Motor neuron (in vitro differentiated cells): ENCODE results near the gene ACTN4. TPM values are rescaled to one million over a fixed set of nuclear protein-coding genes. Genes with fewer than 3 reads are reported as not detected.

Experiments
- ATAC-seq, 8 experiments: fragments of 200-7000 bp; cut with Tn5 transposase; replicated peaks in 6 of 8; 2 replicates each; pipeline ENCODE4 v1.8.0; 2021; ENCODE audit warnings: mild to moderate bottlenecking in 8 of 8, moderate library complexity in 8 of 8
- H3K27ac ChIP-seq, 2 donors: fragments of 250-450 bp; sonication (Bioruptor Pico); 2 replicates each; pipeline ENCODE4 v1.9.0; 2021; ENCODE audit warnings: antibody characterized with exemption in 2 of 2, mild to moderate bottlenecking in 2 of 2, moderate library complexity in 1 of 2
- H3K4me1 ChIP-seq, 2 donors: fragments of 250-450 bp; sonication (Bioruptor Pico); replicated peaks in 1 of 2; 2 replicates each; pipeline ENCODE4 v1.6.1; 2021; ENCODE audit warnings: antibody characterized with exemption in 2 of 2, mild to moderate bottlenecking in 2 of 2, moderate library complexity in 1 of 2
- H3K4me3 ChIP-seq, 5 donors: fragments of 250-450 bp; sonication (Bioruptor Pico); 2 replicates each; pipeline ENCODE4 v1.9.0; 2021; ENCODE audit warnings: antibody characterized with exemption in 5 of 5, mild to moderate bottlenecking in 5 of 5, moderate library complexity in 4 of 5
- WGBS, 10 experiments: fragments of 450-650 bp; shearing (Covaris generic); methylation state at CpG; one replicate each; pipeline ENCODE4 v1.0.0; 2022; 5-methylcytosine and 5-hydroxymethylcytosine counted together
- in situ Hi-C, 9 experiments: fragments of 400-800 bp; cut with MboI; loops; one replicate each; pipeline ENCODE4 v1.15.0; 2021; ENCODE audit warnings: low sequenced_read_pairs in 9 of 9, low pct_unique_long_range_greater_than_20kb in 2 of 9; ENCODE audit not compliant: unreplicated experiment in 9 of 9
- total RNA-seq, 8 experiments: library from RNA; unstranded; fragments of 300-600 nt; gene quantifications; 2 replicates each; pipeline versions ENCODE4 v1.2.3 to v1.2.4, GENCODE V29; 2022

The ACTN4 gene
- total RNA-seq, 8 experiments from 2014 or later: 31.6 to 251 (median 83.9) TPM

DNA sequence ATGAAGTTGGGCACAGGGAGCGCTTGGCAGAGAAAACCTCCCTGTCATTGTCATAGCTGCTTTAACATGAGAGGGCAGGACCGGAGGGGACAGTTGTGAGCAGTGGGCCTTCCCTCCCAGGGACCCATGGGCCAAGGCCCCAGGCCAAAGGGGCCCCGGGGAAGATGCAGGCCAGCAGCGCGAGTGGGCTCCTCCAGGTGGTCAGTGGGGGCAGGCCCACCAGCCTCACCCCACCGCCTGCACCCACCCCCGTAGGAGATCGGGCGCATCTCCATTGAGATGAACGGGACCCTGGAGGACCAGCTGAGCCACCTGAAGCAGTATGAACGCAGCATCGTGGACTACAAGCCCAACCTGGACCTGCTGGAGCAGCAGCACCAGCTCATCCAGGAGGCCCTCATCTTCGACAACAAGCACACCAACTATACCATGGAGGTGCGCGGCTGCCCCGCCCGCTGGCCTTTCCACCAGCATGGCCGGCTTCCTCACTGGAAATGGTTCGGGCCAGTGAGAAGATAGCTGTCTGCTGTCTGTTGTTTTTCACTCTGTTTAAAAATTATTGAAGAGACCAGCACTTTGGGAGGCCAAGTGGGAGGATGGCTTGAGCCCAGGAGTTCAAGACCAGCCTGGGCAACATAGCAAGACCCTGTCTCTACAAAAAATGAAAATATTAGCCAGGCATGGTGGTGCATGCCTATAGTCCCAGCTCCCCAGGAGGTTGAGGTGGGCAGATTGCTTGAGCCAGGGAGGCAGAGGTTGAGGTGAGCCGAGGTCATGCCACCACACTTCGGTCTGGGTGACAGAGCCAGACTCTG lies 78.2 kb downstream of the ACTN4 start:
- Histone ChIP-seq H3K4me1 (peaks cover 9 to 11% of the 10 kb centered on the region in 2 donors), H3K4me3 (no peak overlapping the region), H3K27ac (no peak overlapping the region)
- 100% methylated on average over 1 to 3 of the region's 21 CpGs; no CpG with 5 or more reads in 5 of the 10 experiments for WGBS, 10 experiments
- in situ Hi-C loops: no loop called here
- ATAC-seq: no peak

- ATAC-seq: no peak
- no peak overlapping the region for H3K27ac ChIP-seq
- H3K4me1 ChIP-seq: peaks cover 9 to 11% of the 10 kb centered on the region in 2 donors
- in situ Hi-C loops: no loop called here
- H3K4me3 ChIP-seq: no peak overlapping the region
- WGBS, 10 experiments: 71 to 100% (median 90%) methylated on average over 1 to 6 of the region's 6 CpGs; no CpG with 5 or more reads in 5 of the 10 experiments
Observed at GRCh38 chr19:38726284-38726673, 78.8 kb downstream of the ACTN4 start.

GRCh38 chr19:38726761-38727301 lies 79.4 kb downstream of the ACTN4 start:
- Histone ChIP-seq H3K4me1 (peaks cover 4 to 7% of the 10 kb centered on the region in 2 donors), H3K4me3 (no peak overlapping the region), H3K27ac (no peak overlapping the region)
- WGBS, 10 experiments: 40 to 100% (median 97%) methylated on average over 1 to 8 of the region's 30 CpGs; no CpG with 5 or more reads in 5 of the 10 experiments
- in situ Hi-C loops: no loop called here
- no peak for ATAC-seq

- Histone ChIP-seq H3K4me1 (peaks cover 1 to 2% of the 10 kb centered on the region in 2 donors), H3K4me3 (no peak overlapping the region), H3K27ac (no peak overlapping the region)
- ATAC-seq: no peak
- WGBS, 10 experiments: 97 to 100% (median 100%) methylated on average over 1 to 5 of the region's 17 CpGs; no CpG with 5 or more reads in 7 of the 10 experiments
- in situ Hi-C loops: no loop called here
Observed at GRCh38 chr19:38727306-38727867, 79.9 kb downstream of the ACTN4 start.

DNA sequence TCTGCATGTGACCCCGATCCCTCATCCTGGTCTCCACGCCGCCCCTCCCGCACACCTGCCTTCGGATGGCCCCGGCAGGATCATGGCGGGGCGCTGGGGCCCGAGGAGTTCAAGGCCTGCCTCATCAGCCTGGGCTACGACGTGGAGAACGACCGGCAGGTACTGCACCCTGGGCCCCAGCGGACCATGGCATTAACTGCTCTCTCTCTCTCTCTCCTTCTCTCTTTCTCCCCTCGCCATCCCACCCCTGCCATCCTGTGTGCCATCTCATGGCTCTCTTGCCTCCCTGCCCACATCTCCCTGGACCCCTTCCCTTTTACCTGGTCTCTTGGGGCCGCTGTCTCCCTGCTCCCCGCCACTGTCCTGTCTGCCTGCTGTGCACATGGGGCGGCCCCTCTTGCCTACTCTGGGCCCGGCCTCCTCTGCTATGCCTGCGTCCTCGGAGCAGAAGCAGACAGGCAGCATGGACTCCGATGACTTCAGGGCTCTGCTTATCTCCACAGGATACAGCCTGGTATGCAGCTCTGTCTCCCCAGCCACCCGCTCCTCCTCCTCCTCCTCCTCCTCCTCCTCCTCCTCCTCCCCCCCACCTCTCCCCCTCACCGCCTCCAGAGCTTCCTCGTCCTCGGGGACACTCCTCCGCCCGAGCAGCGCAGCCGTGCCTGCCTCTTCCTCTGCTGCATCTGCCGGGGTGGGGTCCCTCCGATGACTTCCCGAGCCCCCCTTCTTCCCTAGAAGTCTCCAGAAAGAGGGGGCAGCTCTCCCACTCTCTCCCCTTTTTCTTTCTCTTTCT lies 80.6 kb downstream of the ACTN4 start:
- in situ Hi-C loops: no loop called here
- no peak overlapping the region for H3K27ac ChIP-seq
- ATAC-seq: no peak
- no peak overlapping the region for H3K4me3 ChIP-seq
- peaks cover 0 to 2% of the 10 kb centered on the region in 2 donors for H3K4me1 ChIP-seq
- WGBS, 10 experiments: 100% methylated on average over 1 of the region's 33 CpGs; no CpG with 5 or more reads in 9 of the 10 experiments

DNA sequence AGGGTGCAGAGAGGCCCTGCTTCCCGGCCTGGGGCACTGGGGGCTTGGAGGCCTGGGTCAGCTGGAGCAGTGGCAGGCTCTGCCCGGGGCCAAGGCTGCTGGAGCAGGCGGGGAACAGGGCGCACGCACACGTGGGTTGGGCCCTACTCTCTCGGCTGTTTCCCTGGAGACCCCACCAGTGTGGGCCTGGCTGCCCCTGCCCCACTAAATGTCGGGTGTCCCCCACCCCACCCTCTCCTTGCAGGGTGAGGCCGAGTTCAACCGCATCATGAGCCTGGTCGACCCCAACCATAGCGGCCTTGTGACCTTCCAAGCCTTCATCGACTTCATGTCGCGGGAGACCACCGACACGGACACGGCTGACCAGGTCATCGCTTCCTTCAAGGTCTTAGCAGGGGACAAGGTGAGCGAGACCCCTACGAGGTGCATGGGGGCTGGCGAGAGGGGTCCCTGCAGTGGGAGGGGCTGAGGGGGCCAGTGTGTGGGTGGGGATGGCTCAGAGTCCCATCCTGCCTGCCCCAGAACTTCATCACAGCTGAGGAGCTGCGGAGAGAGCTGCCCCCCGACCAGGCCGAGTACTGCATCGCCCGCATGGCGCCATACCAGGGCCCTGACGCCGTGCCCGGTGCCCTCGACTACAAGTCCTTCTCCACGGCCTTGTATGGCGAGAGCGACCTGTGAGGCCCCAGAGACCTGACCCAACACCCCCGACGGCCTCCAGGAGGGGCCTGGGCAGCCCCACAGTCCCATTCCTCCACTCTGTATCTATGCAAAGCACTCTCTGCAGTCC lies 81.5 kb downstream of the ACTN4 start:
- no peak overlapping the region for H3K4me3 ChIP-seq
- WGBS, 10 experiments: 60 to 100% (median 90%) methylated on average over 1 to 2 of the region's 37 CpGs; no CpG with 5 or more reads in 7 of the 10 experiments

GRCh38 chr19:38729653-38730469 lies 82.4 kb downstream of the ACTN4 start:
- no peak overlapping the region for H3K4me3 ChIP-seq
- no peak overlapping the region for H3K27ac ChIP-seq
- peaks cover 0 to 2% of the 10 kb centered on the region in 2 donors for H3K4me1 ChIP-seq
- peak; percentile 72 to 86 (median 78) for ATAC-seq
- WGBS, 10 experiments: 68 to 100% (median 85%) methylated on average over 1 to 13 of the region's 17 CpGs; no CpG with 5 or more reads in 1 of the 10 experiments
- in situ Hi-C loops: no loop called here

More for the DNA sequence above, 81.5 kb downstream of the ACTN4 start:
- in situ Hi-C loops: no loop called here
- peak in 3 of 8 experiments; percentile 5 to 8 (median 6) for ATAC-seq
- no peak overlapping the region for H3K27ac ChIP-seq
- peaks cover 0 to 2% of the 10 kb centered on the region in 2 donors for H3K4me1 ChIP-seq

DNA sequence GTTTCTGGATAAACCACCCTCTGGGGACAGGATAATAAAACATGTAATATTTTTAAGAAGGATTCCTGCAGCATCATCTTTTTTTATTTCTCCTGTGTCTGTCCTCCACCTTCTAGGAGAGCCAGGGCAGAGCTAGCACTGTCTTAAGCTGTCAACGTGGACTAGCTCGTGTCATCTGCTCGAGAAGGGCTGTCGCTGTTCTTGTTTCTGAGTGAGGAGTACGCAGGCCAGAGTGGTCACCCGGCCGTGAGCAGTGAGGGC lies 83.0 kb downstream of the ACTN4 start:
- in situ Hi-C loops: no loop called here
- H3K4me1 ChIP-seq: peaks cover 0 to 2% of the 10 kb centered on the region in 2 donors
- ATAC-seq: no peak
- H3K4me3 ChIP-seq: no peak overlapping the region
- no peak overlapping the region for H3K27ac ChIP-seq
- 71 to 100% (median 100%) methylated on average over 1 to 6 of the region's 7 CpGs; no CpG with 5 or more reads in 3 of the 10 experiments for WGBS, 10 experiments

GRCh38 chr19:38730731-38731589 lies 83.5 kb downstream of the ACTN4 start:
- Histone ChIP-seq H3K27ac (no peak overlapping the region), H3K4me3 (no peak overlapping the region), H3K4me1 (peaks cover 0 to 2% of the 10 kb centered on the region in 2 donors)
- 100% methylated on average over 1 to 2 of the region's 19 CpGs; no CpG with 5 or more reads in 7 of the 10 experiments for WGBS, 10 experiments
- no peak for ATAC-seq
- in situ Hi-C loops: no loop called here

DNA sequence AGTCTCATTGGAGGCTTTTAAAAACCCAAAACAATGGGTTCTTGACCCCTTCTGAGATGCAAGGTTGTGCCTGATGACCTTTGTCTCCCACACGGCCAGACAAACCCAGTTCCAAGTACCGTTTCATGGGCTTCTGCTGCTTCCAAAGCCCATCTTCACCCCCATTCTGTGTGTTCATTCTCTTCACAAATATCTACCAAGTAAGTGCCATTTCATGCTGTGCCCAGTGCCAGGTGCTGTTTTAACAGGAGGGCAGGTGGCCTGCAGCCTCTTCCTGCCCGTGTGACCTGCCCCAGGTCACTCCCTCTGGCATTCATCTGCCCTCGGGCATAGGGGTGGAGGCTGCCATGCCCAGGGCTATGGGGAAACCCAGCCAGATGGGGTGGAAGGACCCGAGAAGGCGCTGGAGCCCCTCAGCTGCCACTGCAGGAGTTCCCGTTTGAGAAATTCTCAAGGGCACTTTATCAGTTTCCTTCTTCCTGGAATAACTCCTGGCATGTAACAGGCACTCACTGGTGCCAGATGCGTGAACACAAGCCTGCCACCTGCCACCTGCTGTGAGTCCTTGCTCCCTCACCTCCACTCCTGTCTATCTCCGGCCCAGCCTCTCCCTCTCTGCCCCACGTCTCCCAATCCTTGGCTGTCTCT lies 84.3 kb downstream of the ACTN4 start:
- H3K4me1 ChIP-seq: peaks cover 0 to 2% of the 10 kb centered on the region in 2 donors
- in situ Hi-C loops: no loop called here
- H3K4me3 ChIP-seq: no peak overlapping the region
- 49 to 100% (median 77%) methylated on average over 2 to 7 of the region's 10 CpGs; no CpG with 5 or more reads in 3 of the 10 experiments for WGBS, 10 experiments
- no peak overlapping the region for H3K27ac ChIP-seq
- no peak for ATAC-seq

- no peak overlapping the region for H3K4me3 ChIP-seq
- no peak for ATAC-seq
- in situ Hi-C loops: no loop called here
- no peak overlapping the region for H3K27ac ChIP-seq
- WGBS, 10 experiments: 100% methylated on average over 1 of the region's 1 CpG; no CpG with 5 or more reads in 8 of the 10 experiments
- H3K4me1 ChIP-seq: peaks cover 0 to 2% of the 10 kb centered on the region in 2 donors
Observed at GRCh38 chr19:38733241-38733492, 85.7 kb downstream of the ACTN4 start.
